Measurements from ENCODE around the gene PELO.
A peak's percentile ranks its signal among the peaks of the same experiment; 100 is the strongest.

Gene PELO

GRCh38 chr5:52796516-52797103, 8.9 kb downstream of the PELO start:
- TF ChIP-seq JUND (IDR thresholded peaks at IDR 0.05; ENCODE audit: low read depth), result no peak
- in situ Hi-C loops (cut with HindIII; ENCODE audit: low pct_unique_long_range_greater_than_20kb, low sequenced_read_pairs), result no loop called here
- DNase-seq (ENCODE audit: low read depth in 1 of 2, low spot score in 1 of 2), result no peak

DNA sequence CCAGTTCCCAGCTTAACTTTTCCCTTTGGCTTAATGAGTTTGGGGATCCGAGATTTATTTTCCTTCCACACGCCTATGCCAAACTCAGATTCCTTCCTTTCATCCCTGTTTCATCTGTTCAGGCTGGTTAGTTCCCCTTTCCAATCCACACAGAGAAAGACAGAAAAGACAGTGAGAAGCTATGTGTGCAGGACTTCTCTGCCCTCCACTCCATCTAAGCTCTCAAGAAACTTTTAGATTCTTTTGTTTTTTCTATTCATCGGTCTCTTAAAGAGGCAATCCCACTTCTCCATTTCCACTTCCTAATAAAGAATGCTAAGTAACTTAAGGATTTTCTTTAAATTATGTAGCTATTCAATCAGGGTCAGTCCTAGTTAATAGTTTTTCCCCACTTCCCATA, 11.2 kb downstream of the PELO start:
- in situ Hi-C loops (cut with HindIII; ENCODE audit: low pct_unique_long_range_greater_than_20kb, low sequenced_read_pairs), result no loop called here
- TF ChIP-seq JUND (IDR thresholded peaks at IDR 0.05; ENCODE audit: low read depth), result no peak
- no peak for DNase-seq (ENCODE audit: low read depth in 1 of 2, low spot score in 1 of 2)

DNA sequence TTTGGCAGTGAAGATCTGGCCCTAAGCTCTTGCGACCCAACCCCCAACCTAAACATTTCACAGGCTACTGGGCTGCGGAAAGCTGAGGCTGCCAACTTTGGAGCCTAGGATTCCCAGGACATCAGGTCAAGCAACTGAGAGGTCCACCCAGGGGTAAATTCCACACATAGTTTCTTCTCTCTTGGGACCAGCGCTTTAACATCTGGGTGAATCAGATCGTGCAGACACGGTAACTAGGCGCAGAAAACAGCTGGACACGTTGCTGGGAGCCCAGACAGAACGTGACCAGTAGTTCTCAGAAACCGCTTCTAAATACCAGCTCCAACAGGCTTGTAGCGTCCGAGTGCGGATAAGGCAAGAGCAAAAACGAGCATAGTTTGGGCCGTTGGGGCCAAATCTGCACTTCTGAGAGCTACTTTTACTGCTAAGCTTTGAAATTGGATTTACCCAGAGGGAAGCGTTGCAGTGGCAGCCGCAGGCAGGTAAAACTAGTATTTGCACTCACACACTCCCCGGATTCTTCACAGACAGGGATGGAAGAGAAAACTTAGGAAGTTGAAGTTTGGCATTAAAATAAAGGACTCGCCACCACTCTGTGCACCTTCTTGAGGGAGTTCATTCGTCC, 11.8 kb downstream of the PELO start:
- TF ChIP-seq JUND (IDR thresholded peaks at IDR 0.05; ENCODE audit: low read depth), result no peak
- in situ Hi-C loops (cut with HindIII; ENCODE audit: low pct_unique_long_range_greater_than_20kb, low sequenced_read_pairs), result no loop called here
- peak; percentile 15 to 60 for DNase-seq (ENCODE audit: low read depth in 1 of 2, low spot score in 1 of 2)

DNA sequence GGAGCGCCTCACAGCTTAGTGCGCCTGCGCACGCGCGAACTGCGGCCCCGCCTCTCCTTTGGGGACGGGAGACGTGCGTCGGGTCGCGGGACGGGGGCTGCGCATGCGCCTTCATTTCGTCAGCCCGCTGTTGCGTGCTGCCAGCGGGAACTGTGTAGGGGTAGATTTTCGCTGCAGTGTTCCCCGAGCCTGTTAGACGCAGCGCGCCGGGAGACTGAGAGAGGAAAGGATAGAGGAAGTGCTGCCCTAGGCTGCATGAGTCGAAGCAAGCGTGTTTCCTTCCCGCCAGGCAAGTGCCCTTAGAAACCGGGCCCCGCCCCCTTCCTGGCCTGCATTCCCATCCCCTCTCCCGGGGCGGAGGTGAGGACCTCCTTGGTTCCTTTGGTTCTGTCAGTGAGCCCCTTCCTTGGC, 12.3 kb downstream of the PELO start:
- in situ Hi-C loops (cut with HindIII; ENCODE audit: low pct_unique_long_range_greater_than_20kb, low sequenced_read_pairs), result no loop called here
- TF ChIP-seq JUND (IDR thresholded peaks at IDR 0.05; ENCODE audit: low read depth), result no peak
- peak; percentile 83 to 95 for DNase-seq (ENCODE audit: low read depth in 1 of 2, low spot score in 1 of 2)

DNA sequence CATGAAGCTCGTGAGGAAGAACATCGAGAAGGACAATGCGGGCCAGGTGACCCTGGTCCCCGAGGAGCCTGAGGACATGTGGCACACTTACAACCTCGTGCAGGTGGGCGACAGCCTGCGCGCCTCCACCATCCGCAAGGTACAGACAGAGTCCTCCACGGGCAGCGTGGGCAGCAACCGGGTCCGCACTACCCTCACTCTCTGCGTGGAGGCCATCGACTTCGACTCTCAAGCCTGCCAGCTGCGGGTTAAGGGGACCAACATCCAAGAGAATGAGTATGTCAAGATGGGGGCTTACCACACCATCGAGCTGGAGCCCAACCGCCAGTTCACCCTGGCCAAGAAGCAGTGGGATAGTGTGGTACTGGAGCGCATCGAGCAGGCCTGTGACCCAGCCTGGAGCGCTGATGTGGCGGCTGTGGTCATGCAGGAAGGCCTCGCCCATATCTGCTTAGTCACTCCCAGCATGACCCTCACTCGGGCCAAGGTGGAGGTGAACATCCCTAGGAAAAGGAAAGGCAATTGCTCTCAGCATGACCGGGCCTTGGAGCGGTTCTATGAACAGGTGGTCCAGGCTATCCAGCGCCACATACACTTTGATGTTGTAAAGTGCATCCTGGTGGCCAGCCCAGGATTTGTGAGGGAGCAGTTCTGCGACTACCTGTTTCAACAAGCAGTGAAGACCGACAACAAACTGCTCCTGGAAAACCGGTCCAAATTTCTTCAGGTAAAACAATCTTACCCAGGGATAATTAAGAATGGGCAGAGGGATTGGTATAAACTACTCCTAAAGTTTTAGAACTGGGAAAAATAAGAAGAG, 12.9 kb downstream of the PELO start:
- in situ Hi-C loops (cut with HindIII; ENCODE audit: low pct_unique_long_range_greater_than_20kb, low sequenced_read_pairs), result no loop called here

DNA sequence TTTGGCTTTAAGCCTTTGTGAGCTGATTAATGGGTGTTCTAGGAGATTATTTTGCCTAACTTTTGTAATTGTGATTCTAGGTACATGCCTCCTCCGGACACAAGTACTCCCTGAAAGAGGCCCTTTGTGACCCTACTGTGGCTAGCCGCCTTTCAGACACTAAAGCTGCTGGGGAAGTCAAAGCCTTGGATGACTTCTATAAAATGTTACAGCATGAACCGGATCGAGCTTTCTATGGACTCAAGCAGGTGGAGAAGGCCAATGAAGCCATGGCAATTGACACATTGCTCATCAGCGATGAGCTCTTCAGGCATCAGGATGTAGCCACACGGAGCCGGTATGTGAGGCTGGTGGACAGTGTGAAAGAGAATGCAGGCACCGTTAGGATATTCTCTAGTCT, 13.6 kb downstream of the PELO start:
- in situ Hi-C loops (cut with HindIII; ENCODE audit: low pct_unique_long_range_greater_than_20kb, low sequenced_read_pairs), result no loop called here
- TF ChIP-seq JUND (IDR thresholded peaks at IDR 0.05; ENCODE audit: low read depth), result no peak
- DNase-seq (ENCODE audit: low read depth in 1 of 2, low spot score in 1 of 2), result no peak

More for the DNA sequence above, 12.9 kb downstream of the PELO start:
- peak in 1 of 2 experiments; percentile 45 for DNase-seq (ENCODE audit: low read depth in 1 of 2, low spot score in 1 of 2)
- no peak for TF ChIP-seq JUND (IDR thresholded peaks at IDR 0.05; ENCODE audit: low read depth)

DNA sequence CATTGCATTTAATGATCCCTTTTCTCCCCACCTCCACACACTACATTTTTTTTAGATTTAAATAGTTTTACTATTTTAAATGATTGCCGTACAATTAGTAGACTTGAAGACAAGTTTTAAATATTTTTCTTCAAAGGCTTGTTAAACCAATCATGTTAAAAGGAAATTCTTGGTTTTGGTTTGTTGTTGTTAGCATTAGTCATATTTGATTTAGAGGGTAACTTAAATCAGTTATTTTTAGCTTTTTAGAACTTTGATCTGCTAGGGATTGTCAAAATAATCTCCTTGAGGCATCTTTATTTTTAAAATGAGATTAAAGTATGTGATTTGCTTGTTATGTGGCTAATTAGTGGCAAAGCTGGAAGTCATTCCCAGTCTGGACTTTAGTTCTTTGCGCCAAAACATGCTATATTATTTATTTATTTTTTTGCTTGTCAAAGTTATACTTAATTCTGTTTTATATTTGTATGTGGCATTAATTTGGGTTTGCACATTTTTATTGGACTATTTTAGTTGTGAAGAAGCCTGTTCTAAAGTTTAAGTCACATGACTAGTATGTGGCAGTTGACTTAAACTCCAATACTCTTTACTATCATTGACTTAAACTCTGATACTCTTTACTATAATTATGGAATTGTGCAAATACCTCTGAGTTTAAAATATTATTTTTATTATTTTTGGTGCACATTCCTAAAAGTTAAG, 14.7 kb downstream of the PELO start:
- in situ Hi-C loops (cut with HindIII; ENCODE audit: low pct_unique_long_range_greater_than_20kb, low sequenced_read_pairs), result no loop called here
- DNase-seq (ENCODE audit: low read depth in 1 of 2, low spot score in 1 of 2), result no peak
- TF ChIP-seq JUND (IDR thresholded peaks at IDR 0.05; ENCODE audit: low read depth), result no peak

DNA sequence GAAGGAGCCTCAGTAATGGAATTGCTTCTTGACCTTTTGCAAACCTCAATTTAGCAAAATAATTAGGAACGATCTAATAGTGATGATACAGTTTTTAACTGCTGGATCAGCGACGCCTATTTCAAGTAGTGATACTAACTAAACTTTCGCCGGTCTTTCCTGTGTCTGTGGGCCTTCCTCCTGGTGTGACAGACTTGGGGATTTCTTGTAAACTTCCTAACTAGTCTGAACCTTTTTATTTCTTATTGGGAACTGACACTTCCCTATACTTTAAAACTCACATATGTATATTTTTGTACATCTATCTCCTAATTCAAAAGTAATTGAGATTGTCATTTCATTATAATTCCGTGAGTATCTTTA, 15.2 kb downstream of the PELO start:
- DNase-seq (ENCODE audit: low read depth in 1 of 2, low spot score in 1 of 2), result no peak
- no peak for TF ChIP-seq JUND (IDR thresholded peaks at IDR 0.05; ENCODE audit: low read depth)
- in situ Hi-C loops (cut with HindIII; ENCODE audit: low pct_unique_long_range_greater_than_20kb, low sequenced_read_pairs), result no loop called here

DNA sequence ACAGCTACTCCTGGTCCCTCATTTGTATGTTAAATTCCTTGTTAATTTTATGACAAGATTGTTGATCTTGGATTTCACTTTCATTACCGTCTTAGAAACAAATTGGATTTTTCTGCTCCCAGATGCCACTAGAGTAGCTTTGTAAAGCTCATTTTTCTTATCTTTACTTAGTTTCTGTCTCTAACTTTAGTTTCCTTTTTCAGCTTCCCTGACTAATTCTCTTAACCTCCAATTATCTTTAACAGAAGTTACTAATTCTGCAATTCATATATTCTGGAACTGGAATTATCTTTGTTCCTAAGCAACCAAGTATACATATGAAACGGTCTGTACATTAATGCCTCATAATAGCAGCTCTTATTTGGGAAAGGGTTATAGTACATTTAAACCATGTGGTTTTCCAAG, 16.7 kb downstream of the PELO start:
- DNase-seq (ENCODE audit: low read depth in 1 of 2, low spot score in 1 of 2), result no peak
- in situ Hi-C loops (cut with HindIII; ENCODE audit: low pct_unique_long_range_greater_than_20kb, low sequenced_read_pairs), result no loop called here
- no peak for TF ChIP-seq JUND (IDR thresholded peaks at IDR 0.05; ENCODE audit: low read depth)

DNA sequence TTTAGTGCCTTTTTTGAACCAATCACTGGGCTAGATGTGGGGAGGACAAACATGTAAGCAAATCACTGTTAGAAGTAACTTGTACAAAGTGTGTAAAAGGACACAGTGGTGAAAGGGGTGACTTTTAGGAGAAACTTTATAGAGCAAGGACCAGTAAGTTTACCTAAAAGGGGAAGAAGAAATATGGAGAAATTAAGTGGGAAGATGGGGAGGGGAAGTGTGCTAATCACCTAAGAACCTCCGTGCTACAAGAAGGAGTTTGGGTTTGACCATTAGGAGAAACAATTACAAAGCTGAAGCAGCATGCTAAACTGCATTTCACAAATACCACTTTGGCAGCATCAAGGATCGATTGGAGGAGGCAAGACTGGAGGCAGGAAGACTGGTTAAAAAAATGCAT, 17.3 kb downstream of the PELO start:
- TF ChIP-seq JUND (IDR thresholded peaks at IDR 0.05; ENCODE audit: low read depth), result no peak
- DNase-seq (ENCODE audit: low read depth in 1 of 2, low spot score in 1 of 2), result no peak
- in situ Hi-C loops (cut with HindIII; ENCODE audit: low pct_unique_long_range_greater_than_20kb, low sequenced_read_pairs), result no loop called here

DNA sequence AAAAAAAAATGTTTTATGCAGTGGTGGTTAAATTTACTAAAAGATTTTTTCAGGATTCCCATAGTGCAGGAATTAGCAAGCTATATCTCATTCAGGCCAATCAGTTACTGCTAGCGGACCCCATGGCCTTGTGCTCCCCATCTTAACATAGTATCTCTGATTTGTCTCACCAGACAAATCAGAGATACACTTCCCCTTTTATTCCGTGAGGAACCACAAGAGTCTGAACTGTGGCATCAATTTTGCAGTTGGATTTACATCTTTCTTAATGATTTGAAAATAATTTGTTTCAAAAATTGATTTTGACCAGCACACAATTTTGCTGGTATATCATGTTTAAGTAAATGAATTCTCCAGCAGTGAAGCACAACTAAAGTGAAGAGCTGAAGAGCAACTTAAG, 17.9 kb downstream of the PELO start:
- DNase-seq (ENCODE audit: low read depth in 1 of 2, low spot score in 1 of 2), result no peak
- no peak for TF ChIP-seq JUND (IDR thresholded peaks at IDR 0.05; ENCODE audit: low read depth)
- in situ Hi-C loops (cut with HindIII; ENCODE audit: low pct_unique_long_range_greater_than_20kb, low sequenced_read_pairs), result no loop called here

DNA sequence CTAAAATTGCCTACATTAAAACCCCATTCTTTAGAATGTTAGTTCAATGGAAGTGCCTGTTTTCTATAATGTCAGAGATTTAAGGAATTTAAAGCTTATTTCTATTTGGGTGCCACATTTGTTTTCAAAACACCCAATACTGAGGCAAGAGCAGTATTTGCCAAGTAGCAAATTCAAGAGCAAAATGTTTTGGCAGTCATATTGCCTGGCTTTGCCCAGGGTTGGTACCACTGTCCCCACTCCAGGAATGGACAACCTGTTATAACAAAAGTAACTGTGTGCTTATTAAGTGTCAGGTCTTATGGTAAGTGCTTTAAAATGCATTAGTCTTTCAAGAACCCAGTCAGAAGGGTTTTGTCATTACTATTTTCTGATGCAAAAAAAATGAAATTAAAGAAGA, 19.3 kb downstream of the PELO start:
- in situ Hi-C loops (cut with HindIII; ENCODE audit: low pct_unique_long_range_greater_than_20kb, low sequenced_read_pairs), result no loop called here
- TF ChIP-seq JUND (IDR thresholded peaks at IDR 0.05; ENCODE audit: low read depth), result no peak
- DNase-seq (ENCODE audit: low read depth in 1 of 2, low spot score in 1 of 2), result no peak

GRCh38 chr5:52807723-52808122, 20.0 kb downstream of the PELO start:
- in situ Hi-C loops (cut with HindIII; ENCODE audit: low pct_unique_long_range_greater_than_20kb, low sequenced_read_pairs), result no loop called here
- TF ChIP-seq JUND (IDR thresholded peaks at IDR 0.05; ENCODE audit: low read depth), result no peak
- no peak for DNase-seq (ENCODE audit: low read depth in 1 of 2, low spot score in 1 of 2)

Data from T47D (cell line).